SU-DHL-6 (cell line): ENCODE results near the gene AGPAT2.

Experiments used
- H2AFZ ChIP-seq: fragments of 200-600 bp; sonication (generic); 2 replicates; pipeline ENCODE4 v1.6.1; 2014; ENCODE audit warnings: low read depth, mild to moderate bottlenecking, moderate library complexity, mixed read lengths, antibody characterized with exemption, low read length; ENCODE audit not compliant: severe bottlenecking
- H3F3A ChIP-seq: fragments of 200-600 bp; shearing (Covaris generic); 2 replicates; pipeline ENCODE4 v1.6.0; 2016; ENCODE audit warnings: antibody characterized with exemption, mild to moderate bottlenecking; ENCODE audit not compliant: insufficient read depth
- H3K27ac ChIP-seq: fragments of 200-600 bp; sonication (generic); 2 replicates; pipeline ENCODE4 v1.5.1; 2016; ENCODE audit warnings: low read depth, mild to moderate bottlenecking, low read length, moderate library complexity, mixed read lengths
- H3K27me3 ChIP-seq: fragments of 200-600 bp; sonication (generic), shearing (Covaris generic); 2 replicates; pipeline ENCODE4 v1.6.0; 2014; ENCODE audit warnings: mild to moderate bottlenecking, low read length
- H3K36me3 ChIP-seq: fragments of 200-600 bp; sonication (generic); 2 replicates; pipeline ENCODE4 v1.6.1; 2014; ENCODE audit warnings: mild to moderate bottlenecking, low read length, mixed read lengths
- H3K4me2 ChIP-seq: fragments of 300-600, 200-600 bp; shearing (Covaris generic), sonication (generic); 2 replicates; pipeline ENCODE4 v1.6.0; 2014; ENCODE audit warnings: low read length, low read depth, mild to moderate bottlenecking; ENCODE audit not compliant: poor library complexity, severe bottlenecking
- H3K4me3 ChIP-seq: fragments of 200-600 bp; sonication (generic); 2 replicates; pipeline ENCODE4 v1.5.1; 2014; ENCODE audit warnings: antibody characterized with exemption, low read length, mild to moderate bottlenecking, mixed read lengths; ENCODE audit not compliant: insufficient read depth, poor library complexity, severe bottlenecking
- H3K79me2 ChIP-seq: fragments of 200-600 bp; sonication (generic); 2 replicates; pipeline ENCODE4 v1.6.1; 2014; ENCODE audit warnings: mild to moderate bottlenecking, low read length, moderate library complexity; ENCODE audit not compliant: insufficient read depth
- H3K9ac ChIP-seq: fragments of 200-600 bp; sonication (generic); 2 replicates; pipeline ENCODE4 v1.7.0; 2014; ENCODE audit warnings: mild to moderate bottlenecking, low read length
- H3K9me2 ChIP-seq: fragments of 200-600 bp; sonication (generic); replicated peaks from 2 replicates; pipeline ENCODE4 v1.6.1; 2014; ENCODE audit warnings: low read length; ENCODE audit not compliant: insufficient read depth
- H3K9me3 ChIP-seq: fragments of 200-600 bp; sonication (generic); 2 replicates; pipeline ENCODE4 v1.6.1; 2014; ENCODE audit warnings: low read length, mixed read lengths; ENCODE audit not compliant: insufficient read depth
- H4K20me1 ChIP-seq: fragments of 200-600 bp; sonication (generic); 2 replicates; pipeline ENCODE4 v1.6.1; 2014; ENCODE audit warnings: low read depth, mild to moderate bottlenecking, antibody characterized with exemption, low read length, moderate library complexity, mixed read lengths
- EZH2phosphoT487 ChIP-seq: fragments of 200-600 bp; sonication (generic), shearing (Covaris generic); conservative IDR thresholded peaks from 2 replicates; pipeline ENCODE4 v1.6.1; 2018; ENCODE audit warnings: mild to moderate bottlenecking, antibody characterized with exemption, low read length, moderate library complexity, mixed read lengths
- TF ChIP-seq, protein P1 (sequence below): fragments of 200-600 bp; sonication (generic); IDR thresholded peaks from one replicate; pipeline ENCODE4 v1.5.1; 2017; ENCODE audit warnings: antibody characterized with exemption, mild to moderate bottlenecking, low read length, moderate library complexity; ENCODE audit not compliant: insufficient read depth, poor library complexity, severe bottlenecking

The AGPAT2 gene

DNA sequence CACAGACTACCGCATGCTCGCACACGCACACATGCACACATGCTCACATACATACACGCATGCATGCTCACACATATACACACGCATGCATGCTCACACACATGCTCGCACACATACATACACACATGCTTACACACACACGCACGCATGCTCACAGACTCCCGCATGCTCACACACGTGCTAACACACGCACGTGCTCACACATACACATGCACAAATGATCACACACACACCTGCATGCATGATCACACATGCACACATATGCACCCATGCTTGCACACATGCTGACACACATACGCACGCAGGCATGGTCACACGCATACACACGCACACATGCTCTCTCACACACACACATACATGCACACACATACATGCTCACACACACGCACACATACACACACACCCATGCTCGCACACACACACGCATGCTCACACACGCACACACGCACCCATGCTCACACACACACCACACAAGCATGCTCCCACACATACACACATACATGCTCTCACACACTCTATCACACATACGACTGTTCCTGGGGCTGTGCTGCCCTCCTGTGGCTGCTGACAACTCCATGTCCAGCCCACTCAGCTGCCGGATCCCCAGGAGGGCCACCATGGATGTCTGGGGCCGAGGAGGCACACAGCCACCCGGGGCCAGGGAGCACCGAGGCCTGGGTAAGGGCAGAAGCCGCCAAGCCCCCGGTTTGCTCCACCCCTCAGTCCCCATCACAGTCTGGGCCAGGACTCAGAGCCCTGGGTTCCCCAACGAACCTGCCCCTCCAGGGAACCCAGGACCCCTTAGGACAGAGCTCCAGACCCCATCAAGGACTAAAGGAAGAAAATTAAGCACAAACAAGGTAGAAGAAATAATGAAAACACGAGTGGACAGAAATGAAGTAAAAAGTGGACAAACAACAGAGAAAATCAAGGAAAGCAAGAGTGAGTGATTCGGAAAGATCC is 55.9 kb downstream of the AGPAT2 start:
- Histone ChIP-seq H3K9me3 (no peaks in the 10 kb centered on the region), H3K4me3 (no peak overlapping the region), H3K9ac (no peak overlapping the region), H3K27ac (no peak overlapping the region), H3K36me3 (no peaks in the 10 kb centered on the region), H3K4me2 (no peak overlapping the region), H2AFZ (no peak overlapping the region), H4K20me1 (no peaks in the 10 kb centered on the region), H3K79me2 (no peaks in the 10 kb centered on the region), H3K27me3 (no peaks in the 10 kb centered on the region), H3K9me2 (no peaks in the 10 kb centered on the region), H3F3A (no peaks in the 10 kb centered on the region)
- TF ChIP-seq EZH2phosphoT487, result no peak
- TF ChIP-seq, protein P1, sequence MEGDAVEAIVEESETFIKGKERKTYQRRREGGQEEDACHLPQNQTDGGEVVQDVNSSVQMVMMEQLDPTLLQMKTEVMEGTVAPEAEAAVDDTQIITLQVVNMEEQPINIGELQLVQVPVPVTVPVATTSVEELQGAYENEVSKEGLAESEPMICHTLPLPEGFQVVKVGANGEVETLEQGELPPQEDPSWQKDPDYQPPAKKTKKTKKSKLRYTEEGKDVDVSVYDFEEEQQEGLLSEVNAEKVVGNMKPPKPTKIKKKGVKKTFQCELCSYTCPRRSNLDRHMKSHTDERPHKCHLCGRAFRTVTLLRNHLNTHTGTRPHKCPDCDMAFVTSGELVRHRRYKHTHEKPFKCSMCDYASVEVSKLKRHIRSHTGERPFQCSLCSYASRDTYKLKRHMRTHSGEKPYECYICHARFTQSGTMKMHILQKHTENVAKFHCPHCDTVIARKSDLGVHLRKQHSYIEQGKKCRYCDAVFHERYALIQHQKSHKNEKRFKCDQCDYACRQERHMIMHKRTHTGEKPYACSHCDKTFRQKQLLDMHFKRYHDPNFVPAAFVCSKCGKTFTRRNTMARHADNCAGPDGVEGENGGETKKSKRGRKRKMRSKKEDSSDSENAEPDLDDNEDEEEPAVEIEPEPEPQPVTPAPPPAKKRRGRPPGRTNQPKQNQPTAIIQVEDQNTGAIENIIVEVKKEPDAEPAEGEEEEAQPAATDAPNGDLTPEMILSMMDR, result peak; percentile 70

DNA sequence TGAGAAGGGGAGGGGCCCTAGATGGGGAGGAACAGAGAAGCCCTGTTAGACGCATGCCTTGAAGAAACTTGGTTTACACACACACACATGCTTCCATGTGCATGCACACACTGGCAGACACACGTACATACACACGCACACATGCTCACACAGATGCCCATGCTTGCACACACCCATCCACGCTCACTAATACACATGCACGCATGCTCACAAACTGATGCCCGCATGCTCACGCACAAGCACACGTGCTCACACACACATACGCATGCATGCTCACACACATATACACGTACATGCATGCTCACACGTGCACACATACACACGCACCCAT is 56.6 kb downstream of the AGPAT2 start:
- Histone ChIP-seq H3K27ac (no peak overlapping the region), H3K9ac (no peak overlapping the region), H3K36me3 (no peaks in the 10 kb centered on the region), H3K9me2 (no peaks in the 10 kb centered on the region), H3K4me2 (no peak overlapping the region), H3K4me3 (no peak overlapping the region), H3K27me3 (no peaks in the 10 kb centered on the region), H3K79me2 (no peaks in the 10 kb centered on the region), H2AFZ (no peak overlapping the region), H3K9me3 (no peaks in the 10 kb centered on the region), H4K20me1 (no peaks in the 10 kb centered on the region), H3F3A (no peaks in the 10 kb centered on the region)
- TF ChIP-seq EZH2phosphoT487, result no peak
- TF ChIP-seq, protein P1, result no peak

DNA sequence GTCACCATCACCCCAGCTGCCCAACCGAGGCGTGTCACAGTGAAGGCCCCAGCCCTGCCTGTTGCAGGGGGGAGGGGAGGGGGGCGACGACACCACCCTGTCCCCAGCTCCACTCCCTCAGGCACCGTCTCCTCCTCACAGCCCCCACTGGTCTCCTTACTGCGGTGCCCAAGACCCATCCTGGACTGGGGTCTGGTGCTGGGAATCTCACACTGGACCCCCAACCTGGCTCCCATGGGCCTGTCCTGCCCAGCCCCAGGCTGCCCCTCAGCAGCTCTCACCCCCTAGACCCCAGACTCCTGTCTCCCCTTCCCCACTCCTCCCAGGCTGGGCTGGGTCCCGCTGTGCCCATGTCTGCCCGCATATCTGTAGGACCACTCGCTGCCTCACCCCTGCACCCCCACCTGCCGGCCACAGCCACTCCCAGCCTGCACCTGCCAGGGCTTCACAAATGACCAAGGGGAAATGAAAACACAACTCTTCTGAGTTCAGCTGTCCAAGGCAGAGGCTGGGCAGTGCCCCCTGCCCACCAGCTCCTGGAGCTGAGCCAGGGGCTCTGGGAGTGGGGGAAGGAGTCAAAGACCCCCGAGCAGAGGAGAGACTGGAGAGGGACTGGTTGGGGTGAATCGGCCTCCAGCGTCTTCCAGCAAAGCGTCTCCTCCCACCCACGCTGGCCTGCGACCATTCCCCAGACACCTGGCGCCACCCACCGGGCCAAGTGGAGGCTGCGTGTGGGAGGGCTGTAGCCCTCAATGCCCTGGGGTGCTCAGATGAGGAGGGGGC is 57.2 kb downstream of the AGPAT2 start:
- no peak for TF ChIP-seq EZH2phosphoT487
- TF ChIP-seq, protein P1, result no peak
- H2AFZ ChIP-seq, result no peak overlapping the region
- no peaks in the 10 kb centered on the region for H3F3A ChIP-seq
- H3K9me3 ChIP-seq, result no peaks in the 10 kb centered on the region
- H4K20me1 ChIP-seq, result no peaks in the 10 kb centered on the region
- no peaks in the 10 kb centered on the region for H3K27me3 ChIP-seq
- H3K36me3 ChIP-seq, result no peaks in the 10 kb centered on the region
- H3K4me3 ChIP-seq, result no peak overlapping the region
- H3K9me2 ChIP-seq, result no peaks in the 10 kb centered on the region
- no peak overlapping the region for H3K9ac ChIP-seq
- H3K27ac ChIP-seq, result no peak overlapping the region
- H3K79me2 ChIP-seq, result no peaks in the 10 kb centered on the region
- H3K4me2 ChIP-seq, result no peak overlapping the region
